Measurements from ENCODE around the gene MLLT6. TPM values are rescaled to one million over a fixed set of nuclear protein-coding genes. Genes with fewer than 3 reads are reported as not detected.

MLLT6 gene
- total RNA-seq, 1 experiment from 2014 or later, result 127 TPM

- ChIA-PET CTCF (interaction anchor here (0.7 kb wide), 1 partner anchor 11 kb away, joined by 4 read pairs; no protein-coding TSS in a partner anchor), POLR2A (ENCODE audit: unreplicated experiment) (no interaction called here)
- no peak for TF ChIP-seq EZH2 (IDR thresholded peaks at IDR 0.05; ENCODE audit: low read depth)
- TF ChIP-seq CTCF (conservative IDR thresholded peaks at IDR 0.05), result no peak
- peaks cover 52% of the 10 kb centered on the region for H4K20me1 ChIP-seq (ENCODE audit: insufficient read depth)
- no peaks in the 10 kb centered on the region for H3K9me2 ChIP-seq (ENCODE audit: insufficient read depth)
- no peaks in the 10 kb centered on the region for H3K27me3 ChIP-seq (ENCODE audit: insufficient read depth, low read depth)
- H2AFZ ChIP-seq, result no peak overlapping the region
- peaks cover 64% of the 10 kb centered on the region for H3K79me2 ChIP-seq (ENCODE audit: low read depth)
- H3F3A ChIP-seq (ENCODE audit: insufficient read depth, low read depth), result peaks cover 33% of the 10 kb centered on the region; the same call in 1 of the 2 replicates
- no TSS peak for BruUV-seq (replicated peaks)
- no peak overlapping the region for H3K4me3 ChIP-seq
- no peaks in the 10 kb centered on the region for H3K9me3 ChIP-seq (ENCODE audit: insufficient read depth, low read depth)
- H3K36me3 ChIP-seq (ENCODE audit: low read depth), result peaks cover 9% of the 10 kb centered on the region; the same call in 1 of the 2 replicates
- no peak overlapping the region for H3K27ac ChIP-seq
- intact Hi-C loops (cut with micrococcal nuclease; ENCODE audit: unreplicated experiment), result no loop called here
- H3K4me2 ChIP-seq, result no peak overlapping the region
- H3K4me1 ChIP-seq (replicated peaks; ENCODE audit: insufficient read depth), result peaks cover 27% of the 10 kb centered on the region
- DNase-seq, result no peak
These were observed 37.6 kb downstream of the MLLT6 start for GRCh38 chr17:38742411-38743308.

- ChIA-PET POLR2A (ENCODE audit: unreplicated experiment) (no interaction called here), CTCF (interaction anchor here (0.7 to 1.5 kb wide), 2 partner anchors 9 to 12 kb away, joined by 4 to 8 read pairs; no protein-coding TSS in a partner anchor)
- Histone ChIP-seq H3K36me3 (ENCODE audit: low read depth) (peaks cover 6% of the 10 kb centered on the region; the same call in 1 of the 2 replicates), H2AFZ (no peak overlapping the region), H4K20me1 (ENCODE audit: insufficient read depth) (peaks cover 52% of the 10 kb centered on the region), H3K4me3 (no peak overlapping the region), H3K27ac (no peak overlapping the region), H3F3A (ENCODE audit: insufficient read depth, low read depth) (peaks cover 26% of the 10 kb centered on the region; the same call in 1 of the 2 replicates), H3K9me2 (ENCODE audit: insufficient read depth) (no peaks in the 10 kb centered on the region), H3K4me1 (replicated peaks; ENCODE audit: insufficient read depth) (peaks cover 27% of the 10 kb centered on the region), H3K4me2 (0 out of 2 replicates have a peak overlapping the region, but pooled peaks have one; percentile 16), H3K9me3 (ENCODE audit: insufficient read depth, low read depth) (no peaks in the 10 kb centered on the region), H3K27me3 (ENCODE audit: insufficient read depth, low read depth) (no peaks in the 10 kb centered on the region), H3K79me2 (ENCODE audit: low read depth) (peaks cover 70% of the 10 kb centered on the region)
- TF ChIP-seq EZH2 (IDR thresholded peaks at IDR 0.05; ENCODE audit: low read depth) (no peak), CTCF (conservative IDR thresholded peaks at IDR 0.05) (no peak)
- no TSS peak for BruUV-seq (replicated peaks)
- DNase-seq, result no peak
- intact Hi-C loops (cut with micrococcal nuclease; ENCODE audit: unreplicated experiment), result no loop called here
These were observed 38.6 kb downstream of the MLLT6 start for GRCh38 chr17:38743556-38744171.

- BruUV-seq (replicated peaks), result no TSS peak
- H3K4me2 ChIP-seq, result peak overlapping the region; percentile 86; the same call in 1 of the 2 replicates
- H2AFZ ChIP-seq, result no peak overlapping the region
- intact Hi-C loops (cut with micrococcal nuclease; ENCODE audit: unreplicated experiment), result no loop called here
- no peaks in the 10 kb centered on the region for H3K27me3 ChIP-seq (ENCODE audit: insufficient read depth, low read depth)
- ChIA-PET CTCF (interaction anchor here (0.6 kb wide), 1 partner anchor 421 kb away, joined by 6 read pairs; no protein-coding TSS in a partner anchor), POLR2A (ENCODE audit: unreplicated experiment) (no interaction called here)
- H4K20me1 ChIP-seq (ENCODE audit: insufficient read depth), result peaks cover 52% of the 10 kb centered on the region
- H3K4me1 ChIP-seq (replicated peaks; ENCODE audit: insufficient read depth), result peaks cover 27% of the 10 kb centered on the region
- peaks cover 85% of the 10 kb centered on the region for H3K79me2 ChIP-seq (ENCODE audit: low read depth)
- no peak overlapping the region for H3K4me3 ChIP-seq
- peaks cover 31% of the 10 kb centered on the region for H3F3A ChIP-seq (ENCODE audit: insufficient read depth, low read depth)
- no peak overlapping the region for H3K27ac ChIP-seq
- H3K36me3 ChIP-seq (ENCODE audit: low read depth), result no peaks in the 10 kb centered on the region
- no peaks in the 10 kb centered on the region for H3K9me3 ChIP-seq (ENCODE audit: insufficient read depth, low read depth)
- no peaks in the 10 kb centered on the region for H3K9me2 ChIP-seq (ENCODE audit: insufficient read depth)
- DNase-seq, result no peak
- TF ChIP-seq CTCF (conservative IDR thresholded peaks at IDR 0.05) (no peak), EZH2 (IDR thresholded peaks at IDR 0.05; ENCODE audit: low read depth) (no peak)
These were observed 40.5 kb downstream of the MLLT6 start for GRCh38 chr17:38745545-38745944.

All from PC-9 (cell line).